Measurements from ENCODE around the gene TP53TG5. TPM values are rescaled to one million over a fixed set of nuclear protein-coding genes. Genes with fewer than 3 reads are reported as not detected.
"Not testable (repeated sequence)": the region's sequence is repeated elsewhere in the genome, so short reads cannot be mapped to it uniquely, and the experiment has no call there.

Gene TP53TG5
- total RNA-seq, 3 donors from 2014 or later (not counting 1 experiment from before 2014, with no cell fraction given): 0.14 TPM; not detected in 2

- TF ChIP-seq, protein P1, sequence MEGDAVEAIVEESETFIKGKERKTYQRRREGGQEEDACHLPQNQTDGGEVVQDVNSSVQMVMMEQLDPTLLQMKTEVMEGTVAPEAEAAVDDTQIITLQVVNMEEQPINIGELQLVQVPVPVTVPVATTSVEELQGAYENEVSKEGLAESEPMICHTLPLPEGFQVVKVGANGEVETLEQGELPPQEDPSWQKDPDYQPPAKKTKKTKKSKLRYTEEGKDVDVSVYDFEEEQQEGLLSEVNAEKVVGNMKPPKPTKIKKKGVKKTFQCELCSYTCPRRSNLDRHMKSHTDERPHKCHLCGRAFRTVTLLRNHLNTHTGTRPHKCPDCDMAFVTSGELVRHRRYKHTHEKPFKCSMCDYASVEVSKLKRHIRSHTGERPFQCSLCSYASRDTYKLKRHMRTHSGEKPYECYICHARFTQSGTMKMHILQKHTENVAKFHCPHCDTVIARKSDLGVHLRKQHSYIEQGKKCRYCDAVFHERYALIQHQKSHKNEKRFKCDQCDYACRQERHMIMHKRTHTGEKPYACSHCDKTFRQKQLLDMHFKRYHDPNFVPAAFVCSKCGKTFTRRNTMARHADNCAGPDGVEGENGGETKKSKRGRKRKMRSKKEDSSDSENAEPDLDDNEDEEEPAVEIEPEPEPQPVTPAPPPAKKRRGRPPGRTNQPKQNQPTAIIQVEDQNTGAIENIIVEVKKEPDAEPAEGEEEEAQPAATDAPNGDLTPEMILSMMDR (IDR thresholded peaks at IDR 0.05): no peak
- no peaks in the 10 kb centered on the region for H3K4me1 ChIP-seq (ENCODE audit: control insufficient read depth, insufficient read depth, low read length)
- no peak overlapping the region for H3K4me3 ChIP-seq (ENCODE audit: low read length)
- H3K27ac ChIP-seq (ENCODE audit: low read length): no peak overlapping the region
- no peaks in the 10 kb centered on the region for H3K9me3 Mint-ChIP-seq
- no peaks in the 10 kb centered on the region for H3K4me1 Mint-ChIP-seq
- H3K27me3 ChIP-seq (ENCODE audit: control insufficient read depth, insufficient read depth, low read length): no peaks in the 10 kb centered on the region
- no peak for ATAC-seq
- H3K36me3 Mint-ChIP-seq: no peaks in the 10 kb centered on the region
- WGBS (ENCODE audit: insufficient coverage): 100% methylated on average over 1 of the region's 1 CpG
- no peak for DNase-seq
- no peaks in the 10 kb centered on the region for H3K27me3 Mint-ChIP-seq (ENCODE audit: low read depth in 2 of 2)
- H3K9me3 ChIP-seq (ENCODE audit: control insufficient read depth, insufficient read depth, low read length): no peaks in the 10 kb centered on the region
- H3K4me3 Mint-ChIP-seq: no peak overlapping the region
- no peak overlapping the region for H3K27ac Mint-ChIP-seq
- H3K36me3 ChIP-seq (ENCODE audit: control insufficient read depth, insufficient read depth, low read length): no peaks in the 10 kb centered on the region
- intact Hi-C loops (cut with micrococcal nuclease): loop anchor here (10.0 kb wide), 1 partner anchor 59 kb away; no protein-coding TSS in a partner anchor
These were observed 24.4 kb downstream of the TP53TG5 start for GRCh38 chr20:45353746-45354145.

- Mint-ChIP-seq H3K27ac (no peak overlapping the region), H3K27me3 (ENCODE audit: low read depth in 2 of 2) (no peaks in the 10 kb centered on the region), H3K9me3 (no peaks in the 10 kb centered on the region), H3K4me1 (peaks cover 0 to 10% of the 10 kb centered on the region in 2 donors), H3K36me3 (no peaks in the 10 kb centered on the region), H3K4me3 (no peak overlapping the region)
- peaks cover 8% of the 10 kb centered on the region for H3K4me1 ChIP-seq (ENCODE audit: control insufficient read depth, insufficient read depth, low read length)
- no peaks in the 10 kb centered on the region for H3K27me3 ChIP-seq (ENCODE audit: control insufficient read depth, insufficient read depth, low read length)
- WGBS (ENCODE audit: insufficient coverage): 100% methylated on average over 1 of the region's 3 CpGs
- no peaks in the 10 kb centered on the region for H3K36me3 ChIP-seq (ENCODE audit: control insufficient read depth, insufficient read depth, low read length)
- intact Hi-C loops (cut with micrococcal nuclease): loop anchor here (10.0 kb wide), 1 partner anchor 58 kb away; no protein-coding TSS in a partner anchor
- TF ChIP-seq, protein P1 (IDR thresholded peaks at IDR 0.05): no peak
- no peak overlapping the region for H3K4me3 ChIP-seq (ENCODE audit: low read length)
- no peak for ATAC-seq
- H3K9me3 ChIP-seq (ENCODE audit: control insufficient read depth, insufficient read depth, low read length): no peaks in the 10 kb centered on the region
- H3K27ac ChIP-seq (ENCODE audit: low read length): no peak overlapping the region
- DNase-seq: no peak
These were observed 25.4 kb downstream of the TP53TG5 start for GRCh38 chr20:45352729-45353128.

- H3K36me3 ChIP-seq (ENCODE audit: control insufficient read depth, insufficient read depth, low read length); H3K9me3 Mint-ChIP-seq; DNase-seq; H3K9me3 ChIP-seq (ENCODE audit: control insufficient read depth, insufficient read depth, low read length); ATAC-seq; H3K27ac Mint-ChIP-seq; H3K27me3 Mint-ChIP-seq (ENCODE audit: low read depth in 2 of 2); H3K27me3 ChIP-seq (ENCODE audit: control insufficient read depth, insufficient read depth, low read length); H3K27ac ChIP-seq (ENCODE audit: low read length); H3K36me3 Mint-ChIP-seq; H3K4me3 Mint-ChIP-seq; H3K4me3 ChIP-seq (ENCODE audit: low read length): not testable (repeated sequence)
- WGBS (ENCODE audit: insufficient coverage): 97% methylated on average over 9 of the region's 10 CpGs
- intact Hi-C loops (cut with micrococcal nuclease): loop anchor here (10.0 kb wide), 1 partner anchor 56 kb away; no protein-coding TSS in a partner anchor
- peaks cover 0 to 15% of the 10 kb centered on the region in 2 donors for H3K4me1 Mint-ChIP-seq
- peaks cover 20% of the 10 kb centered on the region for H3K4me1 ChIP-seq (ENCODE audit: control insufficient read depth, insufficient read depth, low read length)
These were observed 27.3 kb downstream of the TP53TG5 start for GRCh38 chr20:45350795-45351194.

- 14% methylated on average over 1 of the region's 1 CpG for WGBS (ENCODE audit: insufficient coverage)
- no peaks in the 10 kb centered on the region for H3K9me3 Mint-ChIP-seq
- intact Hi-C loops (cut with micrococcal nuclease): loop anchor here (10.0 kb wide), 1 partner anchor 55 kb away; no protein-coding TSS in a partner anchor
These were observed 27.9 kb downstream of the TP53TG5 start for GRCh38 chr20:45350217-45350616.

More at GRCh38 chr20:45350217-45350616, 27.9 kb downstream of the TP53TG5 start:
- Mint-ChIP-seq H3K4me3 (no peak overlapping the region), H3K4me1 (peaks cover 0 to 15% of the 10 kb centered on the region in 2 donors), H3K27me3 (ENCODE audit: low read depth in 2 of 2) (no peaks in the 10 kb centered on the region), H3K36me3 (no peaks in the 10 kb centered on the region), H3K27ac (no peak overlapping the region)
- ATAC-seq (no peak), DNase-seq (no peak)
- no peaks in the 10 kb centered on the region for H3K36me3 ChIP-seq (ENCODE audit: control insufficient read depth, insufficient read depth, low read length)
- no peaks in the 10 kb centered on the region for H3K9me3 ChIP-seq (ENCODE audit: control insufficient read depth, insufficient read depth, low read length)
- H3K27ac ChIP-seq (ENCODE audit: low read length): no peak overlapping the region
- no peaks in the 10 kb centered on the region for H3K27me3 ChIP-seq (ENCODE audit: control insufficient read depth, insufficient read depth, low read length)
- H3K4me1 ChIP-seq (ENCODE audit: control insufficient read depth, insufficient read depth, low read length): peaks cover 20% of the 10 kb centered on the region
- H3K4me3 ChIP-seq (ENCODE audit: low read length): no peak overlapping the region
- TF ChIP-seq, protein P1 (IDR thresholded peaks at IDR 0.05): no peak
